ENCODE measurements around the gene ATOH1.

Gene ATOH1

DNA sequence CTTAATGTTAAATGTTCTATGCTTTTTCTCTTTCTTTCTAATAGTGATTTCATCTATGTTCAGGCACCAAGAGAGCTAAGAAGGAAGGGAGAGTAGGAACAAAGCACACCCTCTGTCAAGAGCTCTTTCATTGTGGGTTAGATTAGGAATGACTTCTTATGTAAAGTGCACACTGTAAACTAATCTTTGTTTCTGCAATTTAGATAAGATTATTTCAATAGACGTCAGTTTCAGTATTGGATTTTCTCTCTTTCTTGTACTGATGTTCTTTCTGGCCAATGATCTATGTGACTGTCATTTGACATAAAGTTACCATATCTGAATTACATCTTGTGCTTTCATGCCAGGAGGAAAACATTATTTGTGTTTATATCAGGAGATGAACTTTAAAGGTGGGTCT is 48.2 kb downstream of the ATOH1 start:
- TF ChIP-seq, protein P1, sequence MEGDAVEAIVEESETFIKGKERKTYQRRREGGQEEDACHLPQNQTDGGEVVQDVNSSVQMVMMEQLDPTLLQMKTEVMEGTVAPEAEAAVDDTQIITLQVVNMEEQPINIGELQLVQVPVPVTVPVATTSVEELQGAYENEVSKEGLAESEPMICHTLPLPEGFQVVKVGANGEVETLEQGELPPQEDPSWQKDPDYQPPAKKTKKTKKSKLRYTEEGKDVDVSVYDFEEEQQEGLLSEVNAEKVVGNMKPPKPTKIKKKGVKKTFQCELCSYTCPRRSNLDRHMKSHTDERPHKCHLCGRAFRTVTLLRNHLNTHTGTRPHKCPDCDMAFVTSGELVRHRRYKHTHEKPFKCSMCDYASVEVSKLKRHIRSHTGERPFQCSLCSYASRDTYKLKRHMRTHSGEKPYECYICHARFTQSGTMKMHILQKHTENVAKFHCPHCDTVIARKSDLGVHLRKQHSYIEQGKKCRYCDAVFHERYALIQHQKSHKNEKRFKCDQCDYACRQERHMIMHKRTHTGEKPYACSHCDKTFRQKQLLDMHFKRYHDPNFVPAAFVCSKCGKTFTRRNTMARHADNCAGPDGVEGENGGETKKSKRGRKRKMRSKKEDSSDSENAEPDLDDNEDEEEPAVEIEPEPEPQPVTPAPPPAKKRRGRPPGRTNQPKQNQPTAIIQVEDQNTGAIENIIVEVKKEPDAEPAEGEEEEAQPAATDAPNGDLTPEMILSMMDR (conservative IDR thresholded peaks at IDR 0.05; ENCODE audit: control insufficient read depth, insufficient read depth, low read depth, low read length): no peak
- DNase-seq (ENCODE audit: low read depth): no peak
- no peak overlapping the region for H3K4me3 ChIP-seq (ENCODE audit: control insufficient read depth, low read depth, low read length)

DNA sequence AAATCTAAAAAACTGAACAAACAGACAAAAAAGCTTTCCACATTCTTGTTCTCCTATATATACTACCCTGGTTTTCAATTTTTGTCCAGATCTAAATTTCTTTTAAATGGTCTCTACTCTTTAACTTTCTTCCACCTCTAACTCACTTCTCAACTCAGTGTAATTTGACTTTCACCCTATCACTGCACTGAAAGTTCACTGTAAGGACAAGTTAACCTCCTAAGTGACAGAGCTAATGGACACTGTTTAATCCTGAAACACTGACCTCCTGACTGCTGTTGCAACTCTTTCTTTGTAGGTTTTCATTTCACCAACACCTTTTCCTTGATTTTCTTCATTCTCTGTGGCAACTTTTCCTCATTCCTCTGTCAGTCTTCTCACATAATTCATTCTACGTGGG is 50.0 kb downstream of the ATOH1 start:
- no peak for DNase-seq (ENCODE audit: low read depth)
- TF ChIP-seq, protein P1 (conservative IDR thresholded peaks at IDR 0.05; ENCODE audit: control insufficient read depth, insufficient read depth, low read depth, low read length): no peak

DNA sequence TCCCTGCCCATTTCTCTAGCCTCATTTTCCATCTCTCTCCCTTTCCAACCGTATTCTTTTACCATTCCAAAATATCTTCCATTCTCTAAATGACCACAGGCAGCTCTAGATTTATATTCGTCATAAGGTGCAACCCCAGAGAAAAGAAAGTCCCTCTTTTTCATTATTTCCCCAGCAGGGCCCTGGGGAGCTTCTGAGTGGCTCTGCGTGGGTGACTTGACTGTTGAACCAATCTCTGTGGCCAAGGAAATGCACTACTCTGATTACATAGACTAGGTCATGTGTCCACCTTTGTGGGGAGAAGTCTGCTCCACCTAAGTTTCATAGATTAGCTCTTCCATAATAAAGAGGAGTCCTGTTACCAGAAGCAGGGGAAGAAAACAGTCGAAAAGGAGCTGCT is 51.4 kb downstream of the ATOH1 start:
- H3K4me3 ChIP-seq (ENCODE audit: control insufficient read depth, low read depth, low read length): no peak overlapping the region
- DNase-seq (ENCODE audit: low read depth): no peak
- TF ChIP-seq, protein P1 (conservative IDR thresholded peaks at IDR 0.05; ENCODE audit: control insufficient read depth, insufficient read depth, low read depth, low read length): no peak

More for the DNA sequence above, 50.0 kb downstream of the ATOH1 start:
- H3K4me3 ChIP-seq (ENCODE audit: control insufficient read depth, low read depth, low read length): no peak overlapping the region
